MM.1S (cell line): ENCODE results near the gene CBX7.

ENCODE experiments used
- DNase-seq: peaks from one replicate; pipeline ENCODE4 v3.0.0-alpha.2; 2015
- H2AFZ ChIP-seq: fragments of 300-600 bp; sonication (generic); 2 replicates; pipeline ENCODE4 v1.6.0; 2016; ENCODE audit warnings: antibody characterized with exemption, low read length
- H3F3A ChIP-seq: fragments of 300-600 bp; sonication (generic); 2 replicates; pipeline ENCODE4 v1.6.1; 2016; ENCODE audit warnings: mild to moderate bottlenecking, antibody characterized with exemption, low read length, moderate library complexity, mixed read lengths; ENCODE audit not compliant: insufficient read depth
- H3K27ac ChIP-seq: fragments of 300-600 bp; sonication (generic); 2 replicates; pipeline ENCODE4 v1.5.1; 2016; ENCODE audit warnings: mild to moderate bottlenecking, low read length
- H3K27me3 ChIP-seq: fragments of 300-600 bp; sonication (generic); replicated peaks from 2 replicates; pipeline ENCODE4 v1.6.0; 2016; ENCODE audit warnings: low read length; ENCODE audit not compliant: insufficient read depth
- H3K36me3 ChIP-seq: fragments of 300-600 bp; sonication (generic); replicated peaks from 2 replicates; pipeline ENCODE4 v1.6.1; 2016; ENCODE audit warnings: mild to moderate bottlenecking, low read length, mixed read lengths; ENCODE audit not compliant: insufficient read depth
- H3K4me1 ChIP-seq: fragments of 300-600 bp; sonication (generic); 2 replicates; pipeline ENCODE4 v1.6.1; 2016; ENCODE audit warnings: low read length, mixed read lengths
- H3K4me2 ChIP-seq: fragments of 300-600 bp; sonication (generic); 2 replicates; pipeline ENCODE4 v1.6.0; 2016; ENCODE audit warnings: low read depth, low read length
- H3K4me3 ChIP-seq: fragments of 300-600 bp; sonication (generic); 2 replicates; pipeline ENCODE4 v1.5.1; 2016; ENCODE audit warnings: low read length, mixed read lengths
- H3K79me2 ChIP-seq: fragments of 300-600 bp; sonication (generic); 2 replicates; pipeline ENCODE4 v1.6.1; 2016; ENCODE audit warnings: mixed run types, low read length, mixed read lengths
- H3K9ac ChIP-seq: fragments of 300-600 bp; sonication (generic); 2 replicates; pipeline ENCODE4 v1.6.1; 2016; ENCODE audit warnings: low read length, mixed read lengths
- H3K9me2 ChIP-seq: fragments of 300-600 bp; sonication (generic); replicated peaks from 2 replicates; pipeline ENCODE4 v1.6.1; 2016; ENCODE audit warnings: mild to moderate bottlenecking, low read length, mixed read lengths; ENCODE audit not compliant: insufficient read depth
- H3K9me3 ChIP-seq: fragments of 300-600 bp; sonication (generic); replicated peaks from 2 replicates; pipeline ENCODE4 v1.6.1; 2016; ENCODE audit warnings: mild to moderate bottlenecking, low read length, mixed read lengths; ENCODE audit not compliant: insufficient read depth
- H4K20me1 ChIP-seq: fragments of 300-600 bp; sonication (generic); 2 replicates; pipeline ENCODE4 v1.6.1; 2016; ENCODE audit warnings: mild to moderate bottlenecking, low read length, moderate library complexity, mixed read lengths; ENCODE audit not compliant: insufficient read depth
- CTCF ChIP-seq: fragments of 300-600 bp; sonication (generic); IDR thresholded peaks from 2 replicates; pipeline ENCODE4 v1.5.1; 2016; ENCODE audit warnings: antibody characterized with exemption, low read length, mixed read lengths
- EZH2 ChIP-seq: fragments of 300-600 bp; sonication (generic); optimal IDR thresholded peaks from 2 replicates; pipeline ENCODE3; 2017; ENCODE audit warnings: low read depth, mild to moderate bottlenecking, antibody characterized with exemption, low read length, mixed read lengths
- EZH2phosphoT487 ChIP-seq: fragments of 300-600 bp; sonication (generic); IDR thresholded peaks from 2 replicates; pipeline ENCODE4 v1.6.1; 2018; ENCODE audit warnings: antibody characterized with exemption, low read length

The CBX7 gene

GRCh38 chr22:39178206-39179111, 26.0 kb upstream of the CBX7 start:
- Histone ChIP-seq H3K4me2 (no peak overlapping the region), H3K36me3 (no peaks in the 10 kb centered on the region), H3K9me3 (no peaks in the 10 kb centered on the region), H3K27me3 (no peaks in the 10 kb centered on the region), H3K27ac (no peak overlapping the region), H3K79me2 (no peaks in the 10 kb centered on the region), H4K20me1 (no peaks in the 10 kb centered on the region), H2AFZ (no peak overlapping the region), H3K4me3 (no peak overlapping the region), H3K4me1 (no peaks in the 10 kb centered on the region), H3K9me2 (no peaks in the 10 kb centered on the region), H3F3A (no peaks in the 10 kb centered on the region), H3K9ac (no peak overlapping the region)
- no peak for DNase-seq
- no peak for TF ChIP-seq CTCF
- no peak for TF ChIP-seq EZH2phosphoT487
- TF ChIP-seq EZH2, result no peak

DNA sequence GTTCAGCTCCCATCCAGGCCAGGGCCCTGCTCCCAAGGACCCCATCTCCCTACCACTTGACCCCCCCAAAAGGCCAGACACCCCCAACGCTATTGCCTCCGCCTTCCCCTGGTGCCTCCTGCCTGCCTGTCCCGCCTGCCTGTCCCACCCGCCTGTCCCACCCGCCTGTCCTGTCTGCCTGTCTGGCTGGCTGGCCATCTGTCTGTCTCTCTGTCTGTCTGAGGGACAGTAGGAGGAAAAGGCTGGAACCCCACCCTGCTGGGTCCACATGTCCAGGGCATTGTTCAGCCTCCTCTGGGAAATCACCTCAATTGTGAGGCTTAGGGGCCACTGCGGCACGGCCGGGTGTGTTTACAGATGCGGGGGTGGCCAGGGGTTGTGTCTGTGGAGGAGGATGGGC, 25.3 kb upstream of the CBX7 start:
- H3K27ac ChIP-seq, result no peak overlapping the region
- H3K4me2 ChIP-seq, result no peak overlapping the region
- TF ChIP-seq EZH2phosphoT487 (no peak), CTCF (no peak), EZH2 (no peak)
- no peaks in the 10 kb centered on the region for H3F3A ChIP-seq
- H3K9me3 ChIP-seq, result no peaks in the 10 kb centered on the region
- no peaks in the 10 kb centered on the region for H4K20me1 ChIP-seq
- no peaks in the 10 kb centered on the region for H3K79me2 ChIP-seq
- no peak for DNase-seq
- H3K27me3 ChIP-seq, result no peaks in the 10 kb centered on the region
- no peaks in the 10 kb centered on the region for H3K9me2 ChIP-seq
- no peak overlapping the region for H3K9ac ChIP-seq
- H3K4me3 ChIP-seq, result no peak overlapping the region
- H3K4me1 ChIP-seq, result no peaks in the 10 kb centered on the region
- H2AFZ ChIP-seq, result no peak overlapping the region
- no peaks in the 10 kb centered on the region for H3K36me3 ChIP-seq

GRCh38 chr22:39177456-39177775, 24.9 kb upstream of the CBX7 start:
- Histone ChIP-seq H3K79me2 (no peaks in the 10 kb centered on the region), H3K9me3 (no peaks in the 10 kb centered on the region), H3K4me1 (no peaks in the 10 kb centered on the region), H3K4me3 (no peak overlapping the region), H3K9me2 (no peaks in the 10 kb centered on the region), H4K20me1 (no peaks in the 10 kb centered on the region), H2AFZ (no peak overlapping the region), H3K27ac (no peak overlapping the region), H3K9ac (no peak overlapping the region), H3K27me3 (no peaks in the 10 kb centered on the region), H3F3A (no peaks in the 10 kb centered on the region), H3K36me3 (no peaks in the 10 kb centered on the region), H3K4me2 (no peak overlapping the region)
- no peak for DNase-seq
- no peak for TF ChIP-seq EZH2phosphoT487
- TF ChIP-seq EZH2, result no peak
- no peak for TF ChIP-seq CTCF
